K562 (cell line): ENCODE data around the gene TSPAN11. TPM values are rescaled to one million over a fixed set of nuclear protein-coding genes. Genes with fewer than 3 reads are reported as not detected.

Experiments used
- ATAC-seq: fragments of 200-7000 bp; cut with Tn5 transposase; 3 replicates; pipeline ENCODE4 v1.9.1; 2020; ENCODE audit warnings: moderate library complexity
- BruUV-seq: library from RNA; stranded (reverse); fragments of 400-500 nt; replicated peaks from 2 replicates; lab custom pipeline; 2021; lab: Mats Ljungman, UMichigan
- CTCF ChIA-PET: fragments of 300-600 bp; formaldehyde crosslinking; extraction: SDS; loops from one replicate; lab custom pipeline; 2021; ENCODE audit warnings: low intra/inter-chr PET ratio; lab: Yijun Ruan, JAX
- POLR2A ChIA-PET: fragments of 300-600, 350-650 bp; sonication (Branson Sonifier 250); formaldehyde crosslinking; extraction: SDS; loops from one replicate; lab custom pipeline; 2021; ENCODE audit warnings: antibody characterized with exemption, inconsistent platforms; lab: Yijun Ruan, JAX
- DNase-seq, 4 experiments: peaks; one replicate each; pipeline versions ENCODE4 v3.0.0 to v3.0.0-alpha.2; 2011 to 2018; ENCODE audit warnings: low spot score in 3 of 4, mixed read lengths in 3 of 4; ENCODE audit errors: extremely low read depth in 1 of 4
- FAIRE-seq: peaks from 2 replicates; lab custom pipeline; 2011; peaks lifted over from hg19 to GRCh38; lab: Jason Lieb, UNC
- H2AFZ ChIP-seq: 2 replicates; pipeline ENCODE4 v1.6.0; 2011; ENCODE audit warnings: low read depth, low read length, control low read depth, inconsistent platforms
- H3K27ac ChIP-seq: fragments of 200-600 bp; 3 replicates; pipeline ENCODE4 v1.8.0; 2011; ENCODE audit warnings: low read depth, mild to moderate bottlenecking, control low read depth, inconsistent platforms, low read length, moderate library complexity, mixed read lengths; ENCODE audit errors: extremely low read depth
- H3K27me3 ChIP-seq, 2 experiments: fragments of 300-600 bp in 1 of 2; 2 replicates in 1 of 2; 3 replicates in 1 of 2; pipeline versions ENCODE4 v1.6.0 to v1.8.0; 2011; ENCODE audit warnings: inconsistent platforms in 2 of 2, low read length in 2 of 2, mild to moderate bottlenecking in 1 of 2, mixed read lengths in 1 of 2, moderate library complexity in 1 of 2; ENCODE audit not compliant: control insufficient read depth in 2 of 2, insufficient read depth in 2 of 2
- H3K36me3 ChIP-seq: fragments of 300-600 bp; 3 replicates; pipeline ENCODE4 v1.8.0; 2011; ENCODE audit warnings: mild to moderate bottlenecking, low read length, inconsistent platforms; ENCODE audit not compliant: control insufficient read depth, insufficient read depth
- H3K4me1 ChIP-seq, 2 experiments: fragments of 200-600 bp in 1 of 2; replicated peaks in 1 of 2; 2 replicates in 1 of 2; 3 replicates in 1 of 2; pipeline versions ENCODE4 v1.5.1 to v1.8.0; 2011; ENCODE audit warnings: inconsistent platforms in 2 of 2, low read length in 2 of 2, mild to moderate bottlenecking in 1 of 2, mixed read lengths in 1 of 2, moderate library complexity in 1 of 2; ENCODE audit not compliant: control insufficient read depth in 2 of 2, insufficient read depth in 2 of 2
- H3K4me2 ChIP-seq: 2 replicates; pipeline ENCODE4 v1.6.1; 2011; ENCODE audit warnings: low read length, control low read depth, inconsistent platforms, mixed read lengths; ENCODE audit not compliant: insufficient read depth
- H3K4me3 ChIP-seq: fragments of 200-600 bp; sonication (generic), shearing (Covaris generic); 2 replicates; pipeline ENCODE4 v1.5.1; 2016; ENCODE audit warnings: control low read depth, inconsistent platforms
- H3K79me2 ChIP-seq: fragments of 200-600 bp; 3 replicates; pipeline ENCODE4 v1.8.0; 2011; ENCODE audit warnings: low read length, inconsistent platforms; ENCODE audit not compliant: control insufficient read depth, insufficient read depth
- H3K9ac ChIP-seq, 2 experiments: 2 replicates each; pipeline versions ENCODE4 v1.6.0 to v1.6.1; 2011; ENCODE audit warnings: low read depth in 2 of 2, low read length in 2 of 2, control low read depth in 1 of 2, inconsistent platforms in 1 of 2, mild to moderate bottlenecking in 1 of 2, mixed read lengths in 1 of 2; ENCODE audit not compliant: insufficient read depth in 1 of 2
- H3K9me1 ChIP-seq: one replicate; pipeline ENCODE4 v1.6.0; 2011; ENCODE audit warnings: inconsistent platforms, mild to moderate bottlenecking, low read length, moderate library complexity; ENCODE audit not compliant: control insufficient read depth, insufficient read depth
- H3K9me3 ChIP-seq: replicated peaks from 2 replicates; pipeline ENCODE4 v1.5.1; 2011; ENCODE audit warnings: low read depth, low read length, inconsistent platforms; ENCODE audit not compliant: control insufficient read depth, insufficient read depth
- H4K20me1 ChIP-seq: replicated peaks from 2 replicates; pipeline ENCODE4 v1.6.1; 2011; ENCODE audit warnings: low read length, inconsistent platforms, mixed read lengths; ENCODE audit not compliant: control insufficient read depth, insufficient read depth
- E2F3 ChIP-seq: fragments of 250-450 bp; sonication (Bioruptor Pico); IDR thresholded peaks from 2 replicates; pipeline ENCODE4 v1.4.0; 2020; ENCODE audit warnings: mild to moderate bottlenecking
- FOXK1 ChIP-seq: sonication (generic); formaldehyde crosslinking; IDR thresholded peaks from 2 replicates; pipeline ENCODE4 v1.8.0; 2022; ENCODE audit warnings: missing genetic modification reagents, mild to moderate bottlenecking, borderline replicate concordance
- KAT2B ChIP-seq: IDR thresholded peaks from one replicate; pipeline ENCODE4 v1.6.1; 2012; ENCODE audit warnings: low read depth, mild to moderate bottlenecking, control low read depth, inconsistent platforms, low read length, moderate library complexity
- NR2C2 ChIP-seq, 2 experiments: fragments of 200-800 bp in 1 of 2; sonication (Bioruptor generic) in 1 of 2; sonication (generic) in 1 of 2; formaldehyde crosslinking in 1 of 2; IDR thresholded peaks; 2 replicates each; pipeline versions ENCODE4 v1.6.1 to v1.8.0; 2016 to 2022; ENCODE audit warnings: mild to moderate bottlenecking in 1 of 2, missing compliant biosample characterization in 1 of 2, missing genetic modification characterization in 1 of 2, missing genetic modification reagents in 1 of 2
- POLR3A ChIP-seq: IDR thresholded peaks from 2 replicates; pipeline ENCODE4 v1.6.1; 2011; ENCODE audit warnings: borderline replicate concordance, mild to moderate bottlenecking, moderate library complexity; ENCODE audit not compliant: insufficient read length, insufficient read depth; ENCODE audit errors: extremely low read depth
- SIN3B ChIP-seq: fragments of 450-650 bp; IDR thresholded peaks from 2 replicates; pipeline ENCODE4 v1.6.1; 2017; ENCODE audit warnings: low read depth, mild to moderate bottlenecking, moderate library complexity
- SIRT6 ChIP-seq: IDR thresholded peaks from one replicate; pipeline ENCODE4 v1.6.1; 2012; ENCODE audit warnings: low read depth, mild to moderate bottlenecking, control low read depth, inconsistent platforms, low read length, moderate library complexity
- SMARCA5 ChIP-seq: fragments of 450-650 bp; IDR thresholded peaks from 2 replicates; pipeline ENCODE4 v1.6.1; 2016
- SMARCB1 ChIP-seq: IDR thresholded peaks from 2 replicates; pipeline ENCODE4 v1.6.1; 2011; ENCODE audit warnings: improper control_type of control experiment, low read depth; ENCODE audit not compliant: insufficient read length
- STAG1 ChIP-seq: sonication (generic); formaldehyde crosslinking; IDR thresholded peaks from 2 replicates; pipeline ENCODE4 v1.5.0; 2020; ENCODE audit warnings: missing genetic modification reagents, borderline replicate concordance
- TARDBP ChIP-seq: fragments of 450-650 bp; IDR thresholded peaks from 2 replicates; pipeline ENCODE4 v1.6.1; 2016
- TBP ChIP-seq: optimal IDR thresholded peaks from 2 replicates; pipeline ENCODE3; 2011; ENCODE audit warnings: low read depth, low read length, improper control_type of control experiment
- TCF7L2 ChIP-seq: fragments of 150-350 bp; IDR thresholded peaks from 2 replicates; pipeline ENCODE4 v1.6.1; 2016; ENCODE audit warnings: low read depth, mild to moderate bottlenecking, low read length, moderate library complexity
- THAP12 ChIP-seq: fragments of 250-450 bp; sonication (Bioruptor Pico); IDR thresholded peaks from 2 replicates; pipeline ENCODE4 v1.9.0; 2021; ENCODE audit warnings: mild to moderate bottlenecking, inconsistent platforms
- YY1 ChIP-seq, 3 experiments: IDR thresholded peaks; 2 replicates each; pipeline ENCODE4 v1.6.1; 2011; ENCODE audit warnings: low read length in 2 of 3, mild to moderate bottlenecking in 2 of 3, moderate library complexity in 2 of 3, borderline replicate concordance in 1 of 3, control low read depth in 1 of 3, low read depth in 1 of 3; ENCODE audit not compliant: insufficient read depth in 3 of 3, insufficient replicate concordance in 2 of 3, control insufficient read depth in 1 of 3, insufficient read length in 1 of 3; ENCODE audit errors: extremely low read depth in 1 of 3
- ZBTB12 ChIP-seq: fragments of 250-450 bp; sonication (Bioruptor Pico); IDR thresholded peaks from 2 replicates; pipeline ENCODE4 v1.4.0; 2020
- ZNF395 ChIP-seq: fragments of 200-800 bp; sonication (Bioruptor generic); IDR thresholded peaks from 2 replicates; pipeline ENCODE4 v1.6.1; 2017; ENCODE audit warnings: missing genetic modification characterization, missing compliant biosample characterization
- in situ Hi-C: fragments of 300-500 bp; cut with MboI; formaldehyde crosslinking; loops from 4 replicates; pipeline ENCODE4 v1.15.0; 2018; ENCODE audit warnings: inconsistent platforms, mixed read lengths
- intact Hi-C: fragments of 100-400 bp; cut with micrococcal nuclease; formaldehyde crosslinking; loops from 2 replicates; pipeline ENCODE4 v1.14.2; 2022
- polyA plus RNA-seq, 8 experiments: library from polyadenylated mRNA; depleted of rRNA in 4 of 8; stranded (reverse) in 5 of 8; unstranded in 3 of 8; fragments of >200 nt; fragmentation: Nextera tagmentation in 2 of 8; fragmentation: Illumina TruSeq in 1 of 8; extraction: Ambion mirVana in 2 of 8; extraction: Trizol in 1 of 8; gene quantifications; 2 replicates each; pipeline versions ENCODE4 v1.2.1 to v1.2.3, GENCODE V29; 2011 to 2014; ENCODE audit warnings: inconsistent platforms in 1 of 8, missing spikeins in 1 of 8
- total RNA-seq, 7 experiments: library from RNA; depleted of rRNA in 6 of 7; stranded (reverse); fragments of >200 nt in 6 of 7; fragmentation: Illumina TruSeq in 2 of 7; extraction: Trizol in 2 of 7; gene quantifications; 2 replicates each; pipeline versions ENCODE4 v1.2.1 to v1.2.3, GENCODE V29; 2011 to 2021; ENCODE audit warnings: low replicate concordance in 1 of 7

TSPAN11 gene
- total and polyA plus RNA-seq, 9 of the 15 experiments (the other 6 are each of a cell fraction or from before 2014, with no cell fraction given) = not detected

- TF ChIP-seq SIRT6 (no peak), YY1 (IDR thresholded peaks at IDR 0.05; ENCODE audit: borderline replicate concordance in 1 of 3, control insufficient read depth in 1 of 3, extremely low read depth in 1 of 3, insufficient read depth in 3 of 3, insufficient read length in 1 of 3, insufficient replicate concordance in 2 of 3, low read depth in 1 of 3, low read length in 2 of 3) (no peak), TCF7L2 (no peak), ZBTB12 (CRISPR knock-in tag) (no peak), SMARCB1 (no peak), POLR3A (no peak), TBP (no peak), FOXK1 (CRISPR knock-in tag) (no peak), E2F3 (no peak), SMARCA5 (no peak), KAT2B (no peak), TARDBP (no peak), STAG1 (CRISPR knock-in tag) (no peak), NR2C2 (CRISPR knock-in tag; IDR thresholded peaks at IDR 0.05) (no peak), NR2C2 (tag; IDR thresholded peaks at IDR 0.05) (no peak), SIN3B (no peak), THAP12 (CRISPR knock-in tag) (no peak), ZNF395 (CRISPR knock-in tag) (no peak)
These were observed 38.3 kb upstream of the TSPAN11 start for GRCh38 chr12:30888241-30888640.

More at GRCh38 chr12:30888241-30888640, 38.3 kb upstream of the TSPAN11 start:
- Histone ChIP-seq H3K27ac (no peak overlapping the region), H3K36me3 (no peaks in the 10 kb centered on the region), H3K9me3 (no peaks in the 10 kb centered on the region), H3K79me2 (no peaks in the 10 kb centered on the region), H2AFZ (no peak overlapping the region), H3K4me2 (no peak overlapping the region), H3K9ac (no peak overlapping the region), H3K4me3 (no peak overlapping the region), H3K4me1 (no peaks in the 10 kb centered on the region), H4K20me1 (no peaks in the 10 kb centered on the region), H3K27me3 (no peaks in the 10 kb centered on the region; a peak in 1 of 5 replicates), H3K9me1 (no peaks in the 10 kb centered on the region)
- ChIA-PET CTCF (no interaction called here), POLR2A (no interaction called here)
- FAIRE-seq (no peak), DNase-seq (no peak), ATAC-seq (no peak)
- intact Hi-C loops (no loop called here), in situ Hi-C loops (no loop called here)
- BruUV-seq = no TSS peak
